Liver (tissue), 2 donors: ENCODE data around the gene MMP20.

Experiments used
- FOXA1 ChIP-seq: IDR thresholded peaks from 2 replicates; pipeline ENCODE4 v1.6.1; 2016; ENCODE audit warnings: antibody characterized with exemption
- RXRA ChIP-seq, 2 donors: IDR thresholded peaks; 2 replicates each; pipeline ENCODE4 v1.6.1; 2017 to 2018; ENCODE audit warnings: antibody characterized with exemption in 2 of 2, mild to moderate bottlenecking in 1 of 2
- TAF1 ChIP-seq: conservative IDR thresholded peaks from 2 replicates; pipeline ENCODE4 v1.6.1; 2016; ENCODE audit warnings: antibody characterized with exemption, mild to moderate bottlenecking
- TF ChIP-seq, protein P1 (sequence below): IDR thresholded peaks from 2 replicates; pipeline ENCODE4 v1.6.1; 2016; ENCODE audit warnings: antibody characterized with exemption, mild to moderate bottlenecking
- donor health status: healthy.

GRCh38 chr11:102538932-102539331, 86.2 kb downstream of the MMP20 start:
- TF ChIP-seq RXRA (IDR thresholded peaks at IDR 0.05) (no peak), TAF1 (no peak), FOXA1 (no peak)
- TF ChIP-seq, protein P1, sequence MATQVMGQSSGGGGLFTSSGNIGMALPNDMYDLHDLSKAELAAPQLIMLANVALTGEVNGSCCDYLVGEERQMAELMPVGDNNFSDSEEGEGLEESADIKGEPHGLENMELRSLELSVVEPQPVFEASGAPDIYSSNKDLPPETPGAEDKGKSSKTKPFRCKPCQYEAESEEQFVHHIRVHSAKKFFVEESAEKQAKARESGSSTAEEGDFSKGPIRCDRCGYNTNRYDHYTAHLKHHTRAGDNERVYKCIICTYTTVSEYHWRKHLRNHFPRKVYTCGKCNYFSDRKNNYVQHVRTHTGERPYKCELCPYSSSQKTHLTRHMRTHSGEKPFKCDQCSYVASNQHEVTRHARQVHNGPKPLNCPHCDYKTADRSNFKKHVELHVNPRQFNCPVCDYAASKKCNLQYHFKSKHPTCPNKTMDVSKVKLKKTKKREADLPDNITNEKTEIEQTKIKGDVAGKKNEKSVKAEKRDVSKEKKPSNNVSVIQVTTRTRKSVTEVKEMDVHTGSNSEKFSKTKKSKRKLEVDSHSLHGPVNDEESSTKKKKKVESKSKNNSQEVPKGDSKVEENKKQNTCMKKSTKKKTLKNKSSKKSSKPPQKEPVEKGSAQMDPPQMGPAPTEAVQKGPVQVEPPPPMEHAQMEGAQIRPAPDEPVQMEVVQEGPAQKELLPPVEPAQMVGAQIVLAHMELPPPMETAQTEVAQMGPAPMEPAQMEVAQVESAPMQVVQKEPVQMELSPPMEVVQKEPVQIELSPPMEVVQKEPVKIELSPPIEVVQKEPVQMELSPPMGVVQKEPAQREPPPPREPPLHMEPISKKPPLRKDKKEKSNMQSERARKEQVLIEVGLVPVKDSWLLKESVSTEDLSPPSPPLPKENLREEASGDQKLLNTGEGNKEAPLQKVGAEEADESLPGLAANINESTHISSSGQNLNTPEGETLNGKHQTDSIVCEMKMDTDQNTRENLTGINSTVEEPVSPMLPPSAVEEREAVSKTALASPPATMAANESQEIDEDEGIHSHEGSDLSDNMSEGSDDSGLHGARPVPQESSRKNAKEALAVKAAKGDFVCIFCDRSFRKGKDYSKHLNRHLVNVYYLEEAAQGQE: no peak
